HG03039 (cell line): ENCODE data around the gene XG.
"Not testable (repeated sequence)": the region's sequence is repeated elsewhere in the genome, so short reads cannot be mapped to it uniquely, and the experiment has no call there.

ENCODE experiments used
- ATAC-seq: cut with Tn5 transposase; IDR thresholded peaks from one replicate; pipeline ENCODE4 v1.9.1; 2021; ENCODE audit warnings: mild to moderate bottlenecking, moderate library complexity; ENCODE audit not compliant: unreplicated experiment

Gene XG

GRCh38 chrX:2774776-2775175 lies 22.9 kb downstream of the XG start:
- no peak for ATAC-seq

- not testable (repeated sequence) for ATAC-seq
Measured at GRCh38 chrX:2780472-2781225, 28.8 kb downstream of the XG start.

- no peak for ATAC-seq
Measured at GRCh38 chrX:2781226-2781571, 29.4 kb downstream of the XG start.

- ATAC-seq = no peak
Measured at GRCh38 chrX:2781698-2782097, 29.9 kb downstream of the XG start.

- no peak for ATAC-seq
Measured at GRCh38 chrX:2782171-2782570, 30.3 kb downstream of the XG start.

- no peak for ATAC-seq
Measured at GRCh38 chrX:2782778-2783177, 30.9 kb downstream of the XG start.

GRCh38 chrX:2784026-2784425 lies 32.2 kb downstream of the XG start:
- ATAC-seq = no peak

- ATAC-seq = no peak
Measured at GRCh38 chrX:2785538-2785937, 33.7 kb downstream of the XG start.

- no peak for ATAC-seq
Measured at GRCh38 chrX:2788980-2789379, 37.1 kb downstream of the XG start.

GRCh38 chrX:2789569-2789968 lies 37.7 kb downstream of the XG start:
- no peak for ATAC-seq

- ATAC-seq = no peak
Measured at GRCh38 chrX:2793752-2794151, 41.9 kb downstream of the XG start.

GRCh38 chrX:2794336-2794735 lies 42.5 kb downstream of the XG start:
- no peak for ATAC-seq

- ATAC-seq = not testable (repeated sequence)
Measured at GRCh38 chrX:2796808-2797207, 45.0 kb downstream of the XG start.

GRCh38 chrX:2799369-2799768 lies 47.5 kb downstream of the XG start:
- no peak for ATAC-seq

GRCh38 chrX:2799980-2800379 lies 48.1 kb downstream of the XG start:
- not testable (repeated sequence) for ATAC-seq

- no peak for ATAC-seq
Measured at GRCh38 chrX:2801223-2801622, 49.4 kb downstream of the XG start.

- not testable (repeated sequence) for ATAC-seq
Measured at GRCh38 chrX:2802376-2803090, 50.7 kb downstream of the XG start.

GRCh38 chrX:2803486-2803885 lies 51.6 kb downstream of the XG start:
- ATAC-seq = not testable (repeated sequence)

- ATAC-seq = not testable (repeated sequence)
Measured at GRCh38 chrX:2804106-2804843, 52.4 kb downstream of the XG start.

- not testable (repeated sequence) for ATAC-seq
Measured at GRCh38 chrX:2804858-2805257, 53.0 kb downstream of the XG start.

GRCh38 chrX:2811271-2811670 lies 59.4 kb downstream of the XG start:
- no peak for ATAC-seq
